ENCODE results near the gene HEG1. TPM values are rescaled to one million over a fixed set of nuclear protein-coding genes. Genes with fewer than 3 reads are reported as not detected.
A peak's percentile ranks its signal among the peaks of the same experiment; 100 is the strongest.

The HEG1 gene
- polyA plus RNA-seq, 3 donors = 0.28 to 4.2 (median 0.69) TPM

- WGBS (ENCODE audit: insufficient coverage) = 29% methylated on average over 3 of the region's 3 CpGs
- intact Hi-C loops (cut with micrococcal nuclease) = no loop called here
- Histone ChIP-seq H3K27ac (ENCODE audit: low read depth in 1 of 2, low read length in 2 of 2) (no peak overlapping the region), H4K20me1 (ENCODE audit: insufficient read depth, low read length) (no peaks in the 10 kb centered on the region), H3K4me1 (ENCODE audit: control insufficient read depth in 1 of 2, insufficient read depth in 2 of 2, low read length in 2 of 2) (peaks cover 8 to 9% of the 10 kb centered on the region in 2 donors), H3K4me3 (replicated peaks in 1 of 3; ENCODE audit: low read depth in 2 of 3, low read length in 3 of 3) (no peak overlapping the region), H3K9me3 (replicated peaks in 1 of 2; ENCODE audit: control insufficient read depth in 1 of 2, insufficient read depth in 1 of 2, low read length in 2 of 2) (no peaks in the 10 kb centered on the region), H3K9ac (ENCODE audit: insufficient read depth, low read length, poor library complexity, severe bottlenecking) (no peak overlapping the region), H3K4me2 (replicated peaks; ENCODE audit: extremely low read depth, low read length, poor library complexity, severe bottlenecking) (no peak overlapping the region), H2AFZ (ENCODE audit: insufficient read depth, low read depth, low read length, poor library complexity, severe bottlenecking) (no peak overlapping the region), H3K36me3 (replicated peaks in 1 of 2; ENCODE audit: control insufficient read depth in 1 of 2, insufficient read depth in 2 of 2, low read length in 2 of 2) (no peaks in the 10 kb centered on the region), H3K79me2 (ENCODE audit: insufficient read depth, low read length) (no peaks in the 10 kb centered on the region), H3K27me3 (ENCODE audit: control insufficient read depth in 2 of 2, insufficient read depth in 2 of 2, low read length in 2 of 2) (no peaks in the 10 kb centered on the region)
- Mint-ChIP-seq H3K27ac (peak overlapping the region in 1 of 7 donors; percentile 73), H3K4me3 (no peak overlapping the region), H3K4me1 (peaks cover 14% of the 10 kb centered on the region), H3K27me3 (ENCODE audit: low read depth in 3 of 3) (peaks cover 0 to 6% (median 5%) of the 10 kb centered on the region in 3 donors), H3K9me3 (no peaks in the 10 kb centered on the region), H3K36me3 (no peaks in the 10 kb centered on the region)
- DNase-seq = no peak
- no peak for TF ChIP-seq CTCF (IDR thresholded peaks at IDR 0.05)
These were observed 92.0 kb downstream of the HEG1 start for GRCh38 chr3:124963755-124964154.

GRCh38 chr3:124962403-124962940 is 93.3 kb downstream of the HEG1 start:
- intact Hi-C loops (cut with micrococcal nuclease) = no loop called here
- Histone ChIP-seq H3K4me2 (replicated peaks; ENCODE audit: extremely low read depth, low read length, poor library complexity, severe bottlenecking) (no peak overlapping the region), H3K27ac (ENCODE audit: low read depth in 1 of 2, low read length in 2 of 2) (no peak overlapping the region), H3K4me1 (ENCODE audit: control insufficient read depth in 1 of 2, insufficient read depth in 2 of 2, low read length in 2 of 2) (peaks cover 8 to 9% of the 10 kb centered on the region in 2 donors), H3K9ac (ENCODE audit: insufficient read depth, low read length, poor library complexity, severe bottlenecking) (no peak overlapping the region), H3K9me3 (replicated peaks in 1 of 2; ENCODE audit: control insufficient read depth in 1 of 2, insufficient read depth in 1 of 2, low read length in 2 of 2) (no peaks in the 10 kb centered on the region), H3K36me3 (replicated peaks in 1 of 2; ENCODE audit: control insufficient read depth in 1 of 2, insufficient read depth in 2 of 2, low read length in 2 of 2) (no peaks in the 10 kb centered on the region), H4K20me1 (ENCODE audit: insufficient read depth, low read length) (no peaks in the 10 kb centered on the region), H3K27me3 (ENCODE audit: control insufficient read depth in 2 of 2, insufficient read depth in 2 of 2, low read length in 2 of 2) (no peaks in the 10 kb centered on the region), H3K79me2 (ENCODE audit: insufficient read depth, low read length) (no peaks in the 10 kb centered on the region), H3K4me3 (replicated peaks in 1 of 3; ENCODE audit: low read depth in 2 of 3, low read length in 3 of 3) (no peak overlapping the region), H2AFZ (ENCODE audit: insufficient read depth, low read depth, low read length, poor library complexity, severe bottlenecking) (no peak overlapping the region)
- H3K9me3 Mint-ChIP-seq = no peaks in the 10 kb centered on the region
- peaks cover 13% of the 10 kb centered on the region for H3K4me1 Mint-ChIP-seq
- no peak for DNase-seq
- H3K27ac Mint-ChIP-seq = no peak overlapping the region
- no peaks in the 10 kb centered on the region for H3K36me3 Mint-ChIP-seq
- no peak overlapping the region for H3K4me3 Mint-ChIP-seq
- 100% methylated on average over 1 of the region's 2 CpGs for WGBS (ENCODE audit: insufficient coverage)
- TF ChIP-seq CTCF (IDR thresholded peaks at IDR 0.05) = no peak
- peaks cover 0 to 6% (median 5%) of the 10 kb centered on the region in 3 donors for H3K27me3 Mint-ChIP-seq (ENCODE audit: low read depth in 3 of 3)

All from CD14-positive monocyte (primary cell).